Vagina (tissue), 2 donors: ENCODE results near the gene HARS1. TPM values are rescaled to one million over a fixed set of nuclear protein-coding genes. Genes with fewer than 3 reads are reported as not detected.
A peak's percentile ranks its signal among the peaks of the same experiment; 100 is the strongest.
"Not testable (repeated sequence)": the region's sequence is repeated elsewhere in the genome, so short reads cannot be mapped to it uniquely, and the experiment has no call there.

Source experiments
- DNase-seq, 2 donors: peaks; one replicate each; pipeline ENCODE4 v3.0.0-alpha.2; 2017; ENCODE audit errors: extremely low spot score in 2 of 2
- H3K27ac ChIP-seq: fragments of 200-600 bp; sonication (generic); one replicate; pipeline ENCODE4 v1.5.1; 2019
- H3K27me3 ChIP-seq: fragments of 200-600 bp; sonication (generic); one replicate; pipeline ENCODE4 v1.5.1; 2019
- H3K36me3 ChIP-seq, 2 donors: fragments of 200-600 bp; sonication (generic); one replicate each; pipeline ENCODE4 v1.5.1; 2017 to 2019
- H3K4me1 ChIP-seq: fragments of 200-600 bp; sonication (generic); one replicate; pipeline ENCODE4 v1.5.1; 2019
- H3K4me3 ChIP-seq, 2 donors: fragments of 200-600 bp; sonication (generic); 1 replicate in 1 of 2; 2 replicates in 1 of 2; pipeline ENCODE4 v1.5.1; 2016 to 2019
- H3K9me3 ChIP-seq: fragments of 200-600 bp; sonication (generic); one replicate; pipeline ENCODE4 v1.5.1; 2019
- CTCF ChIP-seq, 3 experiments: fragments of 450-650 bp in 2 of 3; fragments of 200-600 bp in 1 of 3; sonication (generic) in 1 of 3; IDR thresholded peaks; one replicate each; pipeline ENCODE4 v1.5.1; 2017 to 2019; ENCODE audit warnings: antibody characterized with exemption in 3 of 3, mild to moderate bottlenecking in 2 of 3, moderate library complexity in 2 of 3
- POLR2A ChIP-seq, 2 donors: fragments of 450-650 bp; IDR thresholded peaks; one replicate each; pipeline ENCODE4 v1.6.1; 2017; ENCODE audit warnings: antibody characterized with exemption in 2 of 2, mild to moderate bottlenecking in 2 of 2, moderate library complexity in 2 of 2
- POLR2AphosphoS5 ChIP-seq, 2 donors: sonication (generic); formaldehyde crosslinking; IDR thresholded peaks; one replicate each; pipeline ENCODE4 v1.9.0; 2017; ENCODE audit warnings: antibody characterized with exemption in 2 of 2, mild to moderate bottlenecking in 2 of 2, low read depth in 1 of 2; ENCODE audit not compliant: insufficient read depth in 1 of 2
- intact Hi-C: fragments of 100-400 bp; cut with DNase I; formaldehyde crosslinking; loops from one replicate; pipeline ENCODE4 v1.15.1; 2023
- total RNA-seq: library from RNA; depleted of rRNA; stranded (reverse); fragments of >200 nt; gene quantifications from one replicate; pipeline ENCODE4 v1.2.3, GENCODE V29; 2016

HARS1 gene
- total RNA-seq, 1 donor from 2014 or later, result 54.8 TPM

DNA sequence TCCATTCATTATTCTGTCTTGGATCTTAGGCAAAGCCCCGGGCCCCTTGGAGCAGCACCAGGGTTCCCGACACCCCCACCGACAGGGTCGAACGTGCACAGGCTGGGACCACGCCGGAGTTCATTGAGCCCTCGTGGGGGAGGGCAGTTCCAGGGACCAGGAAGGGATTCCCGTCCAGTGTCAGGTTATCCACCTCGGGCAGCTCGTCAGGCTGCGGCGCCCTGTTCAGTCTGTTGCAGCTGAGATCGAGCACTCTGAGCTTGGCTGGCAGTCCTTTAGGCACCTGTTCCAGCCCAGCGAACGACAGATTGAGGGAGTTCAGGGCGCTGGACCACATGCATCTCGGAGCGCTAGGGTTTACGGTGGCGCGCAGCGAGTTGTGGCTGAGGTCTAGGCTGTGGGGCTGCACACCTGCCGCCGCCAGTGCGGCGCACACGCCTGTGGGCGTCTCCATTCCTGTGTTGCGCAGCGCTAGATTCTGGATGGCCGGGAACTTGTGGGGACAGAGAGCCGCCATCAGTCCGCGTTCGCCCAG, 59.3 kb downstream of the HARS1 start:
- H3K4me3 ChIP-seq, result peak overlapping the region; percentile 50 to 55
- TF ChIP-seq POLR2A (IDR thresholded peaks at IDR 0.05) (no peak), CTCF (IDR thresholded peaks at IDR 0.05) (no peak), POLR2AphosphoS5 (IDR thresholded peaks at IDR 0.05; ENCODE audit: insufficient read depth in 1 of 2, low read depth in 1 of 2) (no peak)

DNA sequence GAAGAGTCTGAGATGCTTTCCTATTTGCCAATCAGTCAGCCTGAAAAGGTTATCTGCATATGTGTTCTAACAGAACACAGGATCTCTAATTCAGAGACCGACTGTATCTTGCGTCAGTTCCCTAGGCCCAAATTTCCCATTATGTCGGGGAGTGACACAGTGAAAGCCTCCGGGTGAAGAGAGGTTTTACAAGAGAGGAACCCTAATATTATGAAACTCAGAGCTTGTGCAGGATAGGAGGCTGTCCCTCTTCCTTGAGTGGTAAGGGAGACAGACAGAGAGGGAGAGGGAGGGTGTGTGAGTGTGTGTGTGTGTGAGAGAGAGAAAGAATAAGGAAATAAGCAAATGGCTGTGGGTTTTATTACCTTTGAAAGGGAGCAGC, 60.1 kb downstream of the HARS1 start:
- Histone ChIP-seq H3K4me1 (peaks cover 25% of the 10 kb centered on the region), H3K4me3 (peak overlapping the region in 1 of 2 donors; percentile 55), H3K27ac (no peak overlapping the region), H3K36me3 (no peaks in the 10 kb centered on the region), H3K9me3 (no peaks in the 10 kb centered on the region), H3K27me3 (no peaks in the 10 kb centered on the region)
- TF ChIP-seq POLR2A (IDR thresholded peaks at IDR 0.05), result no peak
- TF ChIP-seq POLR2AphosphoS5 (IDR thresholded peaks at IDR 0.05; ENCODE audit: insufficient read depth in 1 of 2, low read depth in 1 of 2), result no peak
- TF ChIP-seq CTCF (IDR thresholded peaks at IDR 0.05), result no peak
- DNase-seq, result no peak
- intact Hi-C loops, result loop anchor here (10.0 kb wide), 1 partner anchor 66 kb away; the partner anchor contains the start of genes APBB3 and SLC35A4

More for the DNA sequence above, 59.3 kb downstream of the HARS1 start:
- Histone ChIP-seq H3K27ac (peak overlapping the region; percentile 72), H3K27me3 (no peaks in the 10 kb centered on the region), H3K4me1 (peaks cover 25% of the 10 kb centered on the region), H3K9me3 (no peaks in the 10 kb centered on the region), H3K36me3 (no peaks in the 10 kb centered on the region)
- no peak for DNase-seq
- intact Hi-C loops, result loop anchor here (10.0 kb wide), 1 partner anchor 67 kb away; the partner anchor contains the start of genes APBB3 and SLC35A4

- no peak for DNase-seq
- peak overlapping the region in 1 of 2 donors; percentile 55 for H3K4me3 ChIP-seq
- H3K27me3 ChIP-seq, result no peaks in the 10 kb centered on the region
- no peaks in the 10 kb centered on the region for H3K9me3 ChIP-seq
- H3K4me1 ChIP-seq, result peaks cover 25% of the 10 kb centered on the region
- intact Hi-C loops, result loop anchor here (10.0 kb wide), 1 partner anchor 66 kb away; the partner anchor contains the start of genes APBB3 and SLC35A4
- TF ChIP-seq CTCF (IDR thresholded peaks at IDR 0.05) (no peak), POLR2A (IDR thresholded peaks at IDR 0.05) (no peak), POLR2AphosphoS5 (IDR thresholded peaks at IDR 0.05; ENCODE audit: insufficient read depth in 1 of 2, low read depth in 1 of 2) (no peak)
- no peak overlapping the region for H3K27ac ChIP-seq
- H3K36me3 ChIP-seq, result no peaks in the 10 kb centered on the region
Observed at GRCh38 chr5:140630292-140631035, 60.7 kb downstream of the HARS1 start.

- H3K9me3 ChIP-seq, result no peaks in the 10 kb centered on the region
- peaks cover 23% of the 10 kb centered on the region for H3K4me1 ChIP-seq
- TF ChIP-seq CTCF (IDR thresholded peaks at IDR 0.05) (no peak), POLR2A (IDR thresholded peaks at IDR 0.05) (no peak), POLR2AphosphoS5 (IDR thresholded peaks at IDR 0.05; ENCODE audit: insufficient read depth in 1 of 2, low read depth in 1 of 2) (no peak)
- no peaks in the 10 kb centered on the region for H3K27me3 ChIP-seq
- DNase-seq, result no peak
- intact Hi-C loops, result no loop called here
- H3K4me3 ChIP-seq, result no peak overlapping the region
- no peak overlapping the region for H3K27ac ChIP-seq
- H3K36me3 ChIP-seq, result no peaks in the 10 kb centered on the region
Observed at GRCh38 chr5:140628711-140629110, 62.5 kb downstream of the HARS1 start.

- Histone ChIP-seq H3K9me3 (no peaks in the 10 kb centered on the region), H3K4me1 (peaks cover 16% of the 10 kb centered on the region), H3K36me3 (no peaks in the 10 kb centered on the region), H3K27me3 (no peaks in the 10 kb centered on the region), H3K27ac (no peak overlapping the region), H3K4me3 (no peak overlapping the region)
- intact Hi-C loops, result no loop called here
- TF ChIP-seq CTCF (IDR thresholded peaks at IDR 0.05) (no peak), POLR2A (IDR thresholded peaks at IDR 0.05) (no peak), POLR2AphosphoS5 (IDR thresholded peaks at IDR 0.05; ENCODE audit: insufficient read depth in 1 of 2, low read depth in 1 of 2) (no peak)
- no peak for DNase-seq
Observed at GRCh38 chr5:140627972-140628371, 63.2 kb downstream of the HARS1 start.

DNA sequence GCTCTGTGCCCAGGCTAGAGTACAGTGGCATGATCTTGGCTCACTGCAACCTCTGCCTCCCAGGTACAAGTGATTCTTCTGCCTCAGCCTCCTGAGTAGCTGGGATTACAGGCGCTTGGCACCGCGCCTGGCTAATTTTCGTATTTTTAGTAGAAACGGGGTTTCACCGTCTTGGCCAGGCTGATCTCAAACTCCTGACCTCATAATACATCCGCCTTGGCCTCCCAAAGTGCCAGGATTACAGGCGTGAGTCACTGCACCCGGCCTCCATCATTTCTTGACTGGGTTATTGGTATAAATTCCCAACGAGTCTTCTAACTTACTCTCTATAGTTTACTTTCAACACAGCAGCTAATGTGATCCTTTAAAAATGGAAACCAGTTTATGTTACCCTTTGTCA, 66.3 kb downstream of the HARS1 start:
- H3K9me3 ChIP-seq, H3K27me3 ChIP-seq, DNase-seq, H3K4me3 ChIP-seq, H3K27ac ChIP-seq, H3K36me3 ChIP-seq, intact Hi-C loops, H3K4me1 ChIP-seq: not testable (repeated sequence)
